GM19351 (cell line): ENCODE results near the gene MOBP.

Experiments used
- ATAC-seq: cut with Tn5 transposase; IDR thresholded peaks from one replicate; pipeline ENCODE4 v1.9.1; 2021; ENCODE audit warnings: mild to moderate bottlenecking, moderate library complexity; ENCODE audit not compliant: unreplicated experiment

Gene MOBP

GRCh38 chr3:39491733-39492350 is 24.4 kb downstream of the MOBP start:
- no peak for ATAC-seq

- no peak for ATAC-seq
These were observed 27.3 kb downstream of the MOBP start for GRCh38 chr3:39494781-39495180.

GRCh38 chr3:39497753-39498152 is 30.3 kb downstream of the MOBP start:
- no peak for ATAC-seq

GRCh38 chr3:39499651-39500273 is 32.3 kb downstream of the MOBP start:
- ATAC-seq = no peak

- ATAC-seq = no peak
These were observed 33.6 kb downstream of the MOBP start for GRCh38 chr3:39501059-39501458.

GRCh38 chr3:39501968-39502837 is 34.7 kb downstream of the MOBP start:
- no peak for ATAC-seq

- no peak for ATAC-seq
These were observed 35.3 kb downstream of the MOBP start for GRCh38 chr3:39502838-39503145.

- no peak for ATAC-seq
These were observed 38.6 kb downstream of the MOBP start for GRCh38 chr3:39505866-39506742.

- ATAC-seq = no peak
These were observed 39.4 kb downstream of the MOBP start for GRCh38 chr3:39506863-39507262.

GRCh38 chr3:39513791-39514369 is 46.4 kb downstream of the MOBP start:
- ATAC-seq = no peak

- ATAC-seq = no peak
These were observed 48.4 kb downstream of the MOBP start for GRCh38 chr3:39515681-39516441.

- no peak for ATAC-seq
These were observed 51.6 kb downstream of the MOBP start for GRCh38 chr3:39519103-39519502.

- no peak for ATAC-seq
These were observed 52.2 kb downstream of the MOBP start for GRCh38 chr3:39519554-39520288.

- ATAC-seq = no peak
These were observed 54.0 kb downstream of the MOBP start for GRCh38 chr3:39521456-39521855.

- no peak for ATAC-seq
These were observed 56.6 kb downstream of the MOBP start for GRCh38 chr3:39524107-39524506.

- ATAC-seq = no peak
These were observed 61.4 kb downstream of the MOBP start for GRCh38 chr3:39528844-39529243.

GRCh38 chr3:39529577-39529976 is 62.1 kb downstream of the MOBP start:
- no peak for ATAC-seq

- ATAC-seq = no peak
These were observed 63.6 kb downstream of the MOBP start for GRCh38 chr3:39531066-39531465.

GRCh38 chr3:39531665-39532064 is 64.2 kb downstream of the MOBP start:
- no peak for ATAC-seq
